ENCODE results near the gene UBE3B. TPM values are rescaled to one million over a fixed set of nuclear protein-coding genes. Genes with fewer than 3 reads are reported as not detected.

The UBE3B gene
- total RNA-seq, 1 experiment from 2014 or later: 17.0 TPM

DNA sequence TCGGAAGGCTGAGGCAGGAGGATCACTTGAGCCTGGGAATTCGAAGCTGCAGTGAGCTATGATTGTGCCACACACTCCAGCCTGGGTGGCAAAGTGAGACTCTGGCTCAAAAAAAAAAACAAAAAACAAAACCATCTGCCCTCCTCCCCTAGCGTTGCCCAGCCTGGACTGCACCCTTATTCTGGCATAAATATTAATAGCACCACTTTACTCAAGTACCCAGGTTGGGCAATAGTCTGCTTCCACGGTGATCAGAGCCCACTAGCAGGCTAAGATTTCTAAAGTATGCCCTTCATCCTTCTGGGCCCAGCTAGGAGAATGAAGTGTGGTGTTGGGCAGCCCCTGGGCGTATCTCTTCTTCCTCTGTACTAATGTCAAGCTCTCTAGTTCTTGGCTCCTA, 33.6 kb upstream of the UBE3B start:
- Histone ChIP-seq H3K27me3 (ENCODE audit: control insufficient read depth, insufficient read depth, low read length) (no peaks in the 10 kb centered on the region), H3K36me3 (replicated peaks; ENCODE audit: control insufficient read depth, insufficient read depth, low read length) (peaks cover 5% of the 10 kb centered on the region), H3K4me3 (ENCODE audit: insufficient read depth, low read depth, low read length) (no peak overlapping the region)
- DNase-seq: no peak

DNA sequence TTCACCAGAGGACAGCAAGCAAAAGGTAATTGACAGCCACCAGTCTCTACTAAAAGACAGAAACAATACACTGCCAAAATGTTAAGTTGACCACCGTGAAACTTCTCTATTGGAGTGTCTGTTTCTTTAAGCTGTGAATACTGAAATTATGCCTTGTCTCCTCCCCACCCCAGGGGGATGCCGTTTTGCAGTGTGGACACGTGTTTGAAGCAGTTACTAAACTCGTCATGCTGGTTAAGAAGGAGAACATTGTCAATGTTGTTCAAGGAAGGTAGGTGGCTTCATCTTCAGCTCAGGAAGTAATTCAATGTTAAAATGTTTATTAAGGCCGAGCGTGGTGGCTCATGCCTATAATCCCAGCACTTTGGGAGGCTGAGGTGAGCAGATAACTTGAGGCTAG, 33.2 kb upstream of the UBE3B start:
- no peak for DNase-seq
- peaks cover 5% of the 10 kb centered on the region for H3K36me3 ChIP-seq (replicated peaks; ENCODE audit: control insufficient read depth, insufficient read depth, low read length)
- H3K4me3 ChIP-seq (ENCODE audit: insufficient read depth, low read depth, low read length): no peak overlapping the region
- no peaks in the 10 kb centered on the region for H3K27me3 ChIP-seq (ENCODE audit: control insufficient read depth, insufficient read depth, low read length)

DNA sequence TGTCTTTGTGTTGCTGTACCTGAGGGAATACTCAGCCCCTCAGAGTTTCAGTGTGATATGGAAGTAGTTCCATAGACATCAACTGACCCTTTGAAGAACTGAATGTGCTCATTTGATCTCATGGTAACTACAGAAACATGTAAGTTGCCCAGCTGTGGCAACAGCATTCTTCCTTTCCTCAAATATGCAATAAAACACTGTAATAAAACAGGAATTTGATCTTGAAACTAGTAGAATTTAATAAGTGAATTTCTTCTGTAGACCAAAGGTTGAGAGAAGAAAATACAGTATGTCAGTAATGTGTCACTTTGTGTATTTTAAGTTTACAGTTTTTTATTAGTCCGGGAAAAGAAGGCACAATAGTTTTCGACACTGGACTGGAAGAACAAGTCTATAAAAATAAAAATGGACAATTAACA, 32.2 kb upstream of the UBE3B start:
- Histone ChIP-seq H3K27me3 (ENCODE audit: control insufficient read depth, insufficient read depth, low read length) (no peaks in the 10 kb centered on the region), H3K36me3 (replicated peaks; ENCODE audit: control insufficient read depth, insufficient read depth, low read length) (peaks cover 6% of the 10 kb centered on the region), H3K4me3 (ENCODE audit: insufficient read depth, low read depth, low read length) (no peak overlapping the region)
- no peak for DNase-seq

DNA sequence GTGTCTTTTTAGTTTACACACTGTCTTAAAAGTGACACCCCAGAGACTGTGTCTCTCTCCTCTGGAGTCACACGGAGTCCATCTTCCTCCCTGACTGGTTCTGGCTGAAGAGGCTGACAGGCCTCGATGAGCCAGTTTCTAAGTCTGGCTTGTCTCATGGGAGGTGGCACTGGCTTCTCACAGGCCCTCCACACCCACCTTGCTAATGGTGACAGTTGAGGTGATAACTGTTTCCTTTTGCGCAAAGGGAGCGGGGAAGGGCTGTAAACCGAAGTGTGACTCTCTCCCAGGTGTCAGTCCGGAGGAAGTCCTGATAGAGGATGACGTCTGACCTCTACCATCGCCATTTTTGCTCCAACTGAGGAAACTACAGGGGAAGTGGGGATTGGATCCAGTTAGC, 30.6 kb upstream of the UBE3B start:
- Histone ChIP-seq H3K27me3 (ENCODE audit: control insufficient read depth, insufficient read depth, low read length) (no peaks in the 10 kb centered on the region), H3K4me3 (ENCODE audit: insufficient read depth, low read depth, low read length) (no peak overlapping the region), H3K36me3 (replicated peaks; ENCODE audit: control insufficient read depth, insufficient read depth, low read length) (peaks cover 11% of the 10 kb centered on the region)
- DNase-seq: no peak

DNA sequence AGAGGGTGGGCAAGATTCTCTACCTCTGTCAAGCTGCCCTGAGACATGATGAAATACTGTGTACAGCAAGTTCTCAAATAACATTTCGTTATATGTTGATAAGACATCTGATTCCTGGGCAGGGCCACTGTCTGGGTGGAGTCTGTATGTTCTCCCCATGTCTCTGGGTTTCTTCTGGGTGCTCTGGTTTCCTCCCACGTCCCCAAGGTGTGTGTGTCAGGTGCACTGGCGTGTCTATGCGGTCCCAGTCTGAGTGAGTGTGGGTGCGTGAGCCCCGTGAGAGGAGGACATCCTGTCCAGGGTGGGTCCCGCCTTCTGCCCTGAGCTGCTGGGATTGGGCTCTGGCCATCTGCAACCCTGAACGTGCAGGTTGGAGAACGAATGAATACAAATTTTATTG, 30.0 kb upstream of the UBE3B start:
- Histone ChIP-seq H3K27me3 (ENCODE audit: control insufficient read depth, insufficient read depth, low read length) (no peaks in the 10 kb centered on the region), H3K4me3 (ENCODE audit: insufficient read depth, low read depth, low read length) (no peak overlapping the region), H3K36me3 (replicated peaks; ENCODE audit: control insufficient read depth, insufficient read depth, low read length) (peaks cover 15% of the 10 kb centered on the region)
- no peak for DNase-seq

- no peak for DNase-seq
Measured at GRCh38 chr12:109448272-109448671, 29.2 kb upstream of the UBE3B start.

DNA sequence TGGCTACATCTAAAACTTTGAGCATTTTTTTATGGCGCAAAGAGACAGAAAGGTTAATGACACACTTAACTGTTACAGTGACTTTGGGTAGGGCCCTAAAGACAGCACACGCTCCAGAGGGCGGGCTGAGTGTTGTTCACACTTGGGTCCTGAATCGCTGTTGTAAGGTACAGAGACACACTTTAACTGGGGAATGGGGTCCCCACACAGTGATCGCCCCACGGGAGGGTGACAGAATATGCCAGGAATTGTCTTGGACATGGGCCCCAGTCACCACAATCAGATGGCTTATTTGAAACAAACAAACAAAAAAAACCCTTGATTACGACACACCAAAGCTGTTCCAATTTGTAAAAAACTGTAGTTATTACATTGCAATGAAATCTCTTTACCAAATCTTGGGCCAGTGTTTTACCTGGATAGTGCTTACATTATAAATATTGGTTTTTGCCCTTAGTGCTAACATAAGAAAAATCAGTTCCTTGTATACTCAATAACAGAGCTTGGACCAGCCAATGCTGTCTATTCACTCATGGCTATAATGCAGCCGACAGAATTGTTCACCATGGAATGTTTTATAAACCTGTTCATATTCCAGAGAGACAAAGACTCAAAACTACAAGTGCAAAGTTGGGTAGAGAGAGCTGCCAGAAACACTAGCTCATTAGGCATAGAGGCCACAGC, 28.6 kb upstream of the UBE3B start:
- DNase-seq: no peak
- H3K36me3 ChIP-seq (replicated peaks; ENCODE audit: control insufficient read depth, insufficient read depth, low read length): peaks cover 28% of the 10 kb centered on the region
- H3K27me3 ChIP-seq (ENCODE audit: control insufficient read depth, insufficient read depth, low read length): no peaks in the 10 kb centered on the region
- H3K4me3 ChIP-seq (ENCODE audit: insufficient read depth, low read depth, low read length): no peak overlapping the region

More at GRCh38 chr12:109448272-109448671, 29.2 kb upstream of the UBE3B start:
- Histone ChIP-seq H3K27me3 (ENCODE audit: control insufficient read depth, insufficient read depth, low read length) (no peaks in the 10 kb centered on the region), H3K36me3 (replicated peaks; ENCODE audit: control insufficient read depth, insufficient read depth, low read length) (peaks cover 22% of the 10 kb centered on the region), H3K4me3 (ENCODE audit: insufficient read depth, low read depth, low read length) (no peak overlapping the region)

GRCh38 chr12:109449845-109450532, 27.4 kb upstream of the UBE3B start:
- Histone ChIP-seq H3K27me3 (ENCODE audit: control insufficient read depth, insufficient read depth, low read length) (no peaks in the 10 kb centered on the region), H3K4me3 (ENCODE audit: insufficient read depth, low read depth, low read length) (no peak overlapping the region), H3K36me3 (replicated peaks; ENCODE audit: control insufficient read depth, insufficient read depth, low read length) (peaks cover 36% of the 10 kb centered on the region)
- DNase-seq: peak; percentile 78

GRCh38 chr12:109450980-109451379, 26.5 kb upstream of the UBE3B start:
- H3K27me3 ChIP-seq (ENCODE audit: control insufficient read depth, insufficient read depth, low read length): no peaks in the 10 kb centered on the region
- DNase-seq: no peak

DNA sequence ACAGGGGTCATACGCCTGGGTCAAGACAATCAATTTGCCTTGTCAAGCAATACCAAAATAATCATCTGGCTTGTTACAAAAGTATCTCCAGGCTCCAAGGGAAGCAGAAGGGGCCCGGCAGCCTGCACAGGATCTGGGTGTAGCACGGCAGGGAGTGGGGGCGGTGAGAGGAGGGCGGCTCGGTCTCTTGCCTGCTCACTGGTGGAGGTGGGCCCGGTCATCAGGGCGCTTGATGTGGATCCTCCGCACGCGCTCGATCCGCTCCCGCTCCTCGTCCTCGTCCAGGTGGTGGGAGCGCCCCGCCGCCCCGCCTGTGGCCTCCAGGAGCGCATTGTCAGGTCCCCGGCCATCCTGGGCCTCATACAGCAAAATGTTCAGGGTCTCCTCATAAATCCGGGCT, 26.0 kb upstream of the UBE3B start:
- DNase-seq: no peak

More at GRCh38 chr12:109450980-109451379, 26.5 kb upstream of the UBE3B start:
- Histone ChIP-seq H3K36me3 (replicated peaks; ENCODE audit: control insufficient read depth, insufficient read depth, low read length) (peaks cover 46% of the 10 kb centered on the region), H3K4me3 (ENCODE audit: insufficient read depth, low read depth, low read length) (no peak overlapping the region)

DNA sequence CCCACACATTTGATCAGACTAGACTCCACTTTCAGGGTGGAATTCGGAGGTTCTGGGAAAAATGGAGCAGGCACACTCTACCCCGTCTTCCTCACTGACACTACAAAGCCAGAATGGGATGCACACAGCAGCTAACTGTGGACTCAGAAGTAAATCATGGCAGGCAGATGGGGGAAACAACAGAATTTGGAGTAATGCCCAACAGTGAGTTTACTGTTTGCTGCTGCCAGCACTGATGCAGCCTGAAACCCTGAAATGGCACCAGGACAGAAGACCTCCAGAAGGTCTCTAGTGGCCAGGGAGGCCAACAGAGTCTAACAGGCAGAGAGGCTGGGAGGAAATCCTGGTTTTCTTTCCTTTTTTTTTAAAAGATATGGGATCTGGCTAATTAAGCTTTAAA, 24.9 kb upstream of the UBE3B start:
- Histone ChIP-seq H3K27me3 (ENCODE audit: control insufficient read depth, insufficient read depth, low read length) (no peaks in the 10 kb centered on the region), H3K4me3 (ENCODE audit: insufficient read depth, low read depth, low read length) (no peak overlapping the region), H3K36me3 (replicated peaks; ENCODE audit: control insufficient read depth, insufficient read depth, low read length) (peaks cover 54% of the 10 kb centered on the region)
- DNase-seq: no peak

More for the DNA sequence above, 26.0 kb upstream of the UBE3B start:
- no peaks in the 10 kb centered on the region for H3K27me3 ChIP-seq (ENCODE audit: control insufficient read depth, insufficient read depth, low read length)
- H3K4me3 ChIP-seq (ENCODE audit: insufficient read depth, low read depth, low read length): no peak overlapping the region
- H3K36me3 ChIP-seq (replicated peaks; ENCODE audit: control insufficient read depth, insufficient read depth, low read length): peaks cover 49% of the 10 kb centered on the region

GRCh38 chr12:109455706-109456105, 21.7 kb upstream of the UBE3B start:
- Histone ChIP-seq H3K27me3 (ENCODE audit: control insufficient read depth, insufficient read depth, low read length) (no peaks in the 10 kb centered on the region), H3K4me3 (ENCODE audit: insufficient read depth, low read depth, low read length) (no peak overlapping the region), H3K36me3 (replicated peaks; ENCODE audit: control insufficient read depth, insufficient read depth, low read length) (peaks cover 56% of the 10 kb centered on the region)
- DNase-seq: no peak

DNA sequence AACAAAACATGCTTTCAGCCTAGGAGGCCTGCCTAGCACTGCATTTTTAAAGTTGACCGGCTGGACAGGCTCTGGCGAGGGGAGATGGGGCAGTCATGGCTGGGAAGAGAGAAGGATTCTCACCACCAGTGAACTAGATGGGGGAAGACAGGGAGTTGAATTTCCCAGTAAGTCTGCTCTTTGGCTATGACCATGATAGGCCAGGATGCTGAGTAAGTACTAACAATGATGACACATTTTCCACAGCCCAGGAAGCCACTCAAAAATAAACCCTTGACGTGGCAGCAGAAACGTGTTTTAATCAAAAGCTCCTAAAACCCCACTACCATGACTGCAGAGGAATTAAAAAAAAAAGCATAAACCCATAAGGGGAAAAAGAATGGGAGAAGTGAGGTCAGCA, 19.3 kb upstream of the UBE3B start:
- DNase-seq: no peak
- H3K4me3 ChIP-seq (ENCODE audit: insufficient read depth, low read depth, low read length): no peak overlapping the region
- H3K36me3 ChIP-seq (replicated peaks; ENCODE audit: control insufficient read depth, insufficient read depth, low read length): peaks cover 46% of the 10 kb centered on the region

DNA sequence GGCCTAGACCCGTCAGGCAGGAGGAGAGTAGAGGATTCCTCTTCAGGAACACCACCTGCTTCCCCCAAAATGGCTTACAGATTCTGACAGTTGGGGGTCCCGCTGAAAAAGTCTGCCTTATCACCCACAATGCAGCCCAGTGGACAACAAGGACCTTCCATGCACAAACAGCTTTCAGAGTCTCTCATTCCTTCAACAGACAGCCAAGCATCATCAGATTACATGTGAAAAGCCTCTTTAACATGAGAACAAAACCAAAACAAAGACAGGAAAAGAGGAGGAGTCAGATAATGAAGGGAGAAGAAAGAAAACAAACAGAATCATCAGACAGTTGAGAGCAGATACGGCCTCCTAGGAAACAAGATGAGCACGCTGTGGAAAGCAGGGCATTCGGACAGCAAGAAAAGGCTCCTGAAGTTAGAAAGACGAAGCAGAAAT, 18.6 kb upstream of the UBE3B start:
- Histone ChIP-seq H3K27me3 (ENCODE audit: control insufficient read depth, insufficient read depth, low read length) (no peaks in the 10 kb centered on the region), H3K4me3 (ENCODE audit: insufficient read depth, low read depth, low read length) (no peak overlapping the region), H3K36me3 (replicated peaks; ENCODE audit: control insufficient read depth, insufficient read depth, low read length) (peaks cover 39% of the 10 kb centered on the region)
- DNase-seq: peak; percentile 77

More for the DNA sequence above, 19.3 kb upstream of the UBE3B start:
- H3K27me3 ChIP-seq (ENCODE audit: control insufficient read depth, insufficient read depth, low read length): no peaks in the 10 kb centered on the region

- Histone ChIP-seq H3K36me3 (replicated peaks; ENCODE audit: control insufficient read depth, insufficient read depth, low read length) (peaks cover 35% of the 10 kb centered on the region), H3K4me3 (ENCODE audit: insufficient read depth, low read depth, low read length) (no peak overlapping the region), H3K27me3 (ENCODE audit: control insufficient read depth, insufficient read depth, low read length) (no peaks in the 10 kb centered on the region)
- peak; percentile 36 for DNase-seq
Measured at GRCh38 chr12:109459247-109459646, 18.2 kb upstream of the UBE3B start.

Measured in H7 (cell line).